ENCODE data around the gene VSTM2L.

GRCh38 chr20:37931153-37931922, 28.4 kb downstream of the VSTM2L start:
- TF ChIP-seq CTCF (IDR thresholded peaks at IDR 0.05) (no peak), POLR2A (IDR thresholded peaks at IDR 0.05) (no peak), EP300 (IDR thresholded peaks at IDR 0.05) (no peak)
